H1 (cell line): ENCODE data around the gene RAB7B. TPM values are rescaled to one million over a fixed set of nuclear protein-coding genes. Genes with fewer than 3 reads are reported as not detected.

Experiments
- ASH2L ChIP-seq: fragments of 200-600, 300-600 bp; sonication (generic); IDR thresholded peaks from one replicate; pipeline ENCODE4 v1.7.1; 2017; ENCODE audit warnings: low read length
- BACH1 ChIP-seq: IDR thresholded peaks from 2 replicates; pipeline ENCODE4 v1.6.1; 2012; ENCODE audit warnings: low read length, improper control_type of control experiment
- SAP30 ChIP-seq: fragments of 300-600 bp; sonication (generic); IDR thresholded peaks from 2 replicates; pipeline ENCODE4 v1.7.1; 2012; ENCODE audit warnings: low read length, moderate library complexity, mild to moderate bottlenecking, inconsistent platforms; ENCODE audit not compliant: insufficient read depth, insufficient replicate concordance
- SP1 ChIP-seq: IDR thresholded peaks from 2 replicates; pipeline ENCODE4 v1.6.1; 2011; ENCODE audit warnings: low read depth, low read length
- TAF7 ChIP-seq: optimal IDR thresholded peaks from 2 replicates; pipeline ENCODE3; 2011; ENCODE audit warnings: low read depth, mild to moderate bottlenecking, inconsistent platforms, low read length, moderate library complexity, borderline replicate concordance
- polyA plus RNA-seq, 7 experiments: library from polyadenylated mRNA; depleted of rRNA in 3 of 7; stranded (reverse) in 5 of 7; unstranded in 2 of 7; fragments of >200 nt in 5 of 7; fragments of 200-250 nt in 2 of 7; gene quantifications; 1 replicate in 5 of 7; 2 replicates in 1 of 7; 4 replicates in 1 of 7; pipeline versions ENCODE4 v1.2.1 to v1.2.3, GENCODE V29; 2011 to 2013; ENCODE audit warnings: missing spikeins in 2 of 7, mixed read lengths in 2 of 7
- total RNA-seq: library from RNA; stranded (reverse); fragmentation: NEBNext Ultra II Directional; extraction: Animal tissue kit (Norgen Biotek cat#: 25700); gene quantifications from 2 replicates; pipeline ENCODE4 v1.2.1, GENCODE V29; 2021
- TF ChIP-seq, protein P1 (sequence below): fragments of 300-600 bp; sonication (generic); IDR thresholded peaks from 2 replicates; pipeline ENCODE4 v1.7.1; 2012; ENCODE audit warnings: low read length, moderate library complexity, mild to moderate bottlenecking, inconsistent platforms; ENCODE audit not compliant: insufficient replicate concordance
- TF ChIP-seq, protein P2 (sequence below): IDR thresholded peaks from 2 replicates; pipeline ENCODE4 v1.6.1; 2011; ENCODE audit warnings: low read depth, mild to moderate bottlenecking, low read length; ENCODE audit not compliant: insufficient read depth
- TF ChIP-seq, protein P3 (sequence below): IDR thresholded peaks from 2 replicates; pipeline ENCODE4 v1.6.1; 2012; ENCODE audit warnings: low read length, inconsistent platforms

Gene RAB7B
- total and polyA plus RNA-seq, 2 of the 8 experiments (the other 6 are each of a cell fraction or from before 2014, with no cell fraction given) = 0.05 TPM; not detected in 1

DNA sequence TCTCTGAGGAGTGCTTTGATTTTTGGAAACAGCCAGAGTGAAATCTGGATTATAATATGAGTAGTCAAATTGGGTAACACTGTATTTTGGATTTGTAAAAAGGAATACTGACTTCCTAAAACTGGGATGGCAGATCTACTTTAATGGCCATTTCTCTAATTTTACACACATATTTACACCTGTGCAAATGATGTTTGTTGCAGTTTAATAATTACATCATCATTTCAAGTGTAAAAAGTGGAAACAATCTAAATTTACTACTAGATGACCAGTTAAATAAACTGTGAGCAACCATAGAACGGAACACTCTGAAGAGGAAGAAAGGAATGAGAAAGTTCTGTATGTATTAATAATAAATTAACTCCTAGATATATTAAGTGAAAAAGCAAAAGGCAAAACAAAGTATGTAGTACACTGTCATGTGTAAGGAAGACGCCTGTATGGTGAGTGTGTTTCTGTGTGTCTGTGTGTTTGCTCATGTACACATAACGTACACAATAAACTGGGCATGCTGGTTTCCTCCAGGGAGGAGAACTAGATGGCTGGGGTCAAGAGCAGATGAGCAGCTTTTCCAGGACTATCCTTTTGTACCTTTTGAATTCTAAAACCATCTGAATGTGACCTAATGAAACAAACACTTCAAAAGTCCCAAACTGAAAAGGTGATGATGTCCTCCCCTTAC, 46.9 kb upstream of the RAB7B start (continued):
- TF ChIP-seq, protein P1, sequence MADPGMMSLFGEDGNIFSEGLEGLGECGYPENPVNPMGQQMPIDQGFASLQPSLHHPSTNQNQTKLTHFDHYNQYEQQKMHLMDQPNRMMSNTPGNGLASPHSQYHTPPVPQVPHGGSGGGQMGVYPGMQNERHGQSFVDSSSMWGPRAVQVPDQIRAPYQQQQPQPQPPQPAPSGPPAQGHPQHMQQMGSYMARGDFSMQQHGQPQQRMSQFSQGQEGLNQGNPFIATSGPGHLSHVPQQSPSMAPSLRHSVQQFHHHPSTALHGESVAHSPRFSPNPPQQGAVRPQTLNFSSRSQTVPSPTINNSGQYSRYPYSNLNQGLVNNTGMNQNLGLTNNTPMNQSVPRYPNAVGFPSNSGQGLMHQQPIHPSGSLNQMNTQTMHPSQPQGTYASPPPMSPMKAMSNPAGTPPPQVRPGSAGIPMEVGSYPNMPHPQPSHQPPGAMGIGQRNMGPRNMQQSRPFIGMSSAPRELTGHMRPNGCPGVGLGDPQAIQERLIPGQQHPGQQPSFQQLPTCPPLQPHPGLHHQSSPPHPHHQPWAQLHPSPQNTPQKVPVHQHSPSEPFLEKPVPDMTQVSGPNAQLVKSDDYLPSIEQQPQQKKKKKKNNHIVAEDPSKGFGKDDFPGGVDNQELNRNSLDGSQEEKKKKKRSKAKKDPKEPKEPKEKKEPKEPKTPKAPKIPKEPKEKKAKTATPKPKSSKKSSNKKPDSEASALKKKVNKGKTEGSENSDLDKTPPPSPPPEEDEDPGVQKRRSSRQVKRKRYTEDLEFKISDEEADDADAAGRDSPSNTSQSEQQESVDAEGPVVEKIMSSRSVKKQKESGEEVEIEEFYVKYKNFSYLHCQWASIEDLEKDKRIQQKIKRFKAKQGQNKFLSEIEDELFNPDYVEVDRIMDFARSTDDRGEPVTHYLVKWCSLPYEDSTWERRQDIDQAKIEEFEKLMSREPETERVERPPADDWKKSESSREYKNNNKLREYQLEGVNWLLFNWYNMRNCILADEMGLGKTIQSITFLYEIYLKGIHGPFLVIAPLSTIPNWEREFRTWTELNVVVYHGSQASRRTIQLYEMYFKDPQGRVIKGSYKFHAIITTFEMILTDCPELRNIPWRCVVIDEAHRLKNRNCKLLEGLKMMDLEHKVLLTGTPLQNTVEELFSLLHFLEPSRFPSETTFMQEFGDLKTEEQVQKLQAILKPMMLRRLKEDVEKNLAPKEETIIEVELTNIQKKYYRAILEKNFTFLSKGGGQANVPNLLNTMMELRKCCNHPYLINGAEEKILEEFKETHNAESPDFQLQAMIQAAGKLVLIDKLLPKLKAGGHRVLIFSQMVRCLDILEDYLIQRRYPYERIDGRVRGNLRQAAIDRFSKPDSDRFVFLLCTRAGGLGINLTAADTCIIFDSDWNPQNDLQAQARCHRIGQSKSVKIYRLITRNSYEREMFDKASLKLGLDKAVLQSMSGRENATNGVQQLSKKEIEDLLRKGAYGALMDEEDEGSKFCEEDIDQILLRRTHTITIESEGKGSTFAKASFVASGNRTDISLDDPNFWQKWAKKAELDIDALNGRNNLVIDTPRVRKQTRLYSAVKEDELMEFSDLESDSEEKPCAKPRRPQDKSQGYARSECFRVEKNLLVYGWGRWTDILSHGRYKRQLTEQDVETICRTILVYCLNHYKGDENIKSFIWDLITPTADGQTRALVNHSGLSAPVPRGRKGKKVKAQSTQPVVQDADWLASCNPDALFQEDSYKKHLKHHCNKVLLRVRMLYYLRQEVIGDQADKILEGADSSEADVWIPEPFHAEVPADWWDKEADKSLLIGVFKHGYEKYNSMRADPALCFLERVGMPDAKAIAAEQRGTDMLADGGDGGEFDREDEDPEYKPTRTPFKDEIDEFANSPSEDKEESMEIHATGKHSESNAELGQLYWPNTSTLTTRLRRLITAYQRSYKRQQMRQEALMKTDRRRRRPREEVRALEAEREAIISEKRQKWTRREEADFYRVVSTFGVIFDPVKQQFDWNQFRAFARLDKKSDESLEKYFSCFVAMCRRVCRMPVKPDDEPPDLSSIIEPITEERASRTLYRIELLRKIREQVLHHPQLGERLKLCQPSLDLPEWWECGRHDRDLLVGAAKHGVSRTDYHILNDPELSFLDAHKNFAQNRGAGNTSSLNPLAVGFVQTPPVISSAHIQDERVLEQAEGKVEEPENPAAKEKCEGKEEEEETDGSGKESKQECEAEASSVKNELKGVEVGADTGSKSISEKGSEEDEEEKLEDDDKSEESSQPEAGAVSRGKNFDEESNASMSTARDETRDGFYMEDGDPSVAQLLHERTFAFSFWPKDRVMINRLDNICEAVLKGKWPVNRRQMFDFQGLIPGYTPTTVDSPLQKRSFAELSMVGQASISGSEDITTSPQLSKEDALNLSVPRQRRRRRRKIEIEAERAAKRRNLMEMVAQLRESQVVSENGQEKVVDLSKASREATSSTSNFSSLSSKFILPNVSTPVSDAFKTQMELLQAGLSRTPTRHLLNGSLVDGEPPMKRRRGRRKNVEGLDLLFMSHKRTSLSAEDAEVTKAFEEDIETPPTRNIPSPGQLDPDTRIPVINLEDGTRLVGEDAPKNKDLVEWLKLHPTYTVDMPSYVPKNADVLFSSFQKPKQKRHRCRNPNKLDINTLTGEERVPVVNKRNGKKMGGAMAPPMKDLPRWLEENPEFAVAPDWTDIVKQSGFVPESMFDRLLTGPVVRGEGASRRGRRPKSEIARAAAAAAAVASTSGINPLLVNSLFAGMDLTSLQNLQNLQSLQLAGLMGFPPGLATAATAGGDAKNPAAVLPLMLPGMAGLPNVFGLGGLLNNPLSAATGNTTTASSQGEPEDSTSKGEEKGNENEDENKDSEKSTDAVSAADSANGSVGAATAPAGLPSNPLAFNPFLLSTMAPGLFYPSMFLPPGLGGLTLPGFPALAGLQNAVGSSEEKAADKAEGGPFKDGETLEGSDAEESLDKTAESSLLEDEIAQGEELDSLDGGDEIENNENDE = no peak
- TF ChIP-seq TAF7 = no peak
- TF ChIP-seq, protein P2, sequence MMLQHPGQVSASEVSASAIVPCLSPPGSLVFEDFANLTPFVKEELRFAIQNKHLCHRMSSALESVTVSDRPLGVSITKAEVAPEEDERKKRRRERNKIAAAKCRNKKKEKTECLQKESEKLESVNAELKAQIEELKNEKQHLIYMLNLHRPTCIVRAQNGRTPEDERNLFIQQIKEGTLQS = no peak
- TF ChIP-seq SP1 = no peak
- TF ChIP-seq ASH2L = no peak
- TF ChIP-seq SAP30 = no peak
- no peak for TF ChIP-seq BACH1
- TF ChIP-seq, protein P3, sequence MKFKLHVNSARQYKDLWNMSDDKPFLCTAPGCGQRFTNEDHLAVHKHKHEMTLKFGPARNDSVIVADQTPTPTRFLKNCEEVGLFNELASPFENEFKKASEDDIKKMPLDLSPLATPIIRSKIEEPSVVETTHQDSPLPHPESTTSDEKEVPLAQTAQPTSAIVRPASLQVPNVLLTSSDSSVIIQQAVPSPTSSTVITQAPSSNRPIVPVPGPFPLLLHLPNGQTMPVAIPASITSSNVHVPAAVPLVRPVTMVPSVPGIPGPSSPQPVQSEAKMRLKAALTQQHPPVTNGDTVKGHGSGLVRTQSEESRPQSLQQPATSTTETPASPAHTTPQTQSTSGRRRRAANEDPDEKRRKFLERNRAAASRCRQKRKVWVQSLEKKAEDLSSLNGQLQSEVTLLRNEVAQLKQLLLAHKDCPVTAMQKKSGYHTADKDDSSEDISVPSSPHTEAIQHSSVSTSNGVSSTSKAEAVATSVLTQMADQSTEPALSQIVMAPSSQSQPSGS = no peak
